PC-3 (cell line): ENCODE results near the gene DBH. TPM values are rescaled to one million over a fixed set of nuclear protein-coding genes. Genes with fewer than 3 reads are reported as not detected.

Experiments used
- ATAC-seq: fragments of 200-7000 bp; cut with Tn5 transposase; 2 replicates; pipeline ENCODE4 v1.9.1; 2020; ENCODE audit warnings: mild to moderate bottlenecking, moderate library complexity
- BruUV-seq: library from RNA; stranded (reverse); fragments of 400-500 nt; replicated peaks from 2 replicates; lab custom pipeline; 2021; lab: Mats Ljungman, UMichigan
- CTCF ChIA-PET: fragments of 300-600 bp; sonication (Branson Sonifier 250); formaldehyde crosslinking; loops from one replicate; lab custom pipeline; 2022; ENCODE audit warnings: antibody characterized with exemption; lab: Charles Lee
- POLR2A ChIA-PET: fragments of 300-600 bp; sonication (Branson Sonifier 250); formaldehyde crosslinking; loops from one replicate; lab custom pipeline; 2022; ENCODE audit warnings: antibody characterized with exemption; ENCODE audit not compliant: unreplicated experiment; lab: Charles Lee
- DNase-seq: peaks from one replicate; pipeline ENCODE4 v3.0.0-alpha.2; 2015
- H2AFZ ChIP-seq: fragments of 300-600 bp; sonication (generic); 2 replicates; pipeline ENCODE4 v1.6.0; 2016; ENCODE audit warnings: antibody characterized with exemption, low read length
- H3F3A ChIP-seq: fragments of 300-600 bp; sonication (generic); one replicate; pipeline ENCODE4 v1.6.0; 2017; ENCODE audit warnings: antibody characterized with exemption, low read length, control low read depth, mild to moderate bottlenecking; ENCODE audit not compliant: unreplicated experiment
- H3K27ac ChIP-seq: fragments of 300-600 bp; sonication (generic); 2 replicates; pipeline ENCODE4 v1.5.1; 2016; ENCODE audit warnings: mild to moderate bottlenecking, low read length
- H3K27me3 ChIP-seq: fragments of 300-600 bp; sonication (generic); 2 replicates; pipeline ENCODE4 v1.6.1; 2016; ENCODE audit warnings: low read length, mixed read lengths
- H3K36me3 ChIP-seq: fragments of 300-600 bp; sonication (generic); 2 replicates; pipeline ENCODE4 v1.6.1; 2016; ENCODE audit warnings: low read depth, mixed run types, low read length, mixed read lengths
- H3K4me1 ChIP-seq: fragments of 300-600 bp; sonication (generic); 2 replicates; pipeline ENCODE4 v1.5.1; 2016; ENCODE audit warnings: low read length; ENCODE audit not compliant: insufficient read depth
- H3K4me2 ChIP-seq: fragments of 300-600 bp; sonication (generic); 2 replicates; pipeline ENCODE4 v1.6.0; 2016; ENCODE audit warnings: low read length
- H3K4me3 ChIP-seq: fragments of 300-600 bp; sonication (generic); 2 replicates; pipeline ENCODE4 v1.5.1; 2016; ENCODE audit warnings: mild to moderate bottlenecking, low read length, mixed read lengths
- H3K79me2 ChIP-seq: fragments of 300-600 bp; sonication (generic); 2 replicates; pipeline ENCODE4 v1.6.1; 2017; ENCODE audit warnings: low read length, mixed read lengths
- H3K9ac ChIP-seq: fragments of 300-600 bp; sonication (generic); 2 replicates; pipeline ENCODE4 v1.6.0; 2016; ENCODE audit warnings: mild to moderate bottlenecking, low read length
- H3K9me2 ChIP-seq: fragments of 300-600 bp; sonication (generic); replicated peaks from 2 replicates; pipeline ENCODE4 v1.6.1; 2016; ENCODE audit warnings: mixed run types, low read length, mixed read lengths
- H3K9me3 ChIP-seq: fragments of 300-600 bp; sonication (generic); 2 replicates; pipeline ENCODE4 v1.6.1; 2016; ENCODE audit warnings: low read length, mixed read lengths
- H4K20me1 ChIP-seq: fragments of 300-600 bp; sonication (generic); 2 replicates; pipeline ENCODE4 v1.6.1; 2016; ENCODE audit warnings: low read length, mixed read lengths
- CTCF ChIP-seq: fragments of 300-600 bp; sonication (generic); conservative IDR thresholded peaks from 2 replicates; pipeline ENCODE4 v1.5.1; 2017; ENCODE audit warnings: antibody characterized with exemption, low read depth, mild to moderate bottlenecking, low read length
- EZH2 ChIP-seq: fragments of 300-600 bp; sonication (generic); IDR thresholded peaks from one replicate; pipeline ENCODE4 v1.6.1; 2017; ENCODE audit warnings: antibody characterized with exemption, mild to moderate bottlenecking, low read length; ENCODE audit not compliant: unreplicated experiment
- EZH2phosphoT487 ChIP-seq: fragments of 300-600 bp; sonication (generic); IDR thresholded peaks from 2 replicates; pipeline ENCODE4 v1.6.1; 2018; ENCODE audit warnings: mild to moderate bottlenecking, antibody characterized with exemption, low read length, borderline replicate concordance
- intact Hi-C: fragments of 100-400 bp; cut with micrococcal nuclease; formaldehyde crosslinking; loops from 2 replicates; pipeline ENCODE4 v1.9.0; 2023
- total RNA-seq: library from RNA; depleted of rRNA; stranded (reverse); fragments of >200 nt; gene quantifications from 2 replicates; pipeline ENCODE4 v1.2.3, GENCODE V29; 2014

DBH gene
- total RNA-seq, 1 experiment from 2014 or later, result not detected

GRCh38 chr9:133667759-133668450 lies 31.7 kb downstream of the DBH start:
- intact Hi-C loops, result no loop called here
- no peaks in the 10 kb centered on the region for H3K9me3 ChIP-seq
- H3K36me3 ChIP-seq, result no peaks in the 10 kb centered on the region
- CTCF ChIA-PET, result no interaction called here
- ATAC-seq (no peak), DNase-seq (no peak)
- H3F3A ChIP-seq, result no peaks in the 10 kb centered on the region
- no peak overlapping the region for H3K4me2 ChIP-seq
- H3K27ac ChIP-seq, result no peak overlapping the region
- H3K79me2 ChIP-seq, result no peaks in the 10 kb centered on the region
- BruUV-seq, result no TSS peak
- no peak overlapping the region for H3K9ac ChIP-seq
- no peak for TF ChIP-seq EZH2
- no peak for TF ChIP-seq CTCF
- no peak for TF ChIP-seq EZH2phosphoT487
- no peaks in the 10 kb centered on the region for H3K27me3 ChIP-seq
- no peaks in the 10 kb centered on the region for H3K9me2 ChIP-seq
- H2AFZ ChIP-seq, result no peak overlapping the region
- H3K4me3 ChIP-seq, result no peak overlapping the region
- no peaks in the 10 kb centered on the region for H3K4me1 ChIP-seq
- H4K20me1 ChIP-seq, result no peaks in the 10 kb centered on the region
- POLR2A ChIA-PET, result no interaction called here

GRCh38 chr9:133669182-133669801 lies 33.1 kb downstream of the DBH start:
- H3K9me3 ChIP-seq, result no peaks in the 10 kb centered on the region
- H3K4me3 ChIP-seq, result no peak overlapping the region
- H3F3A ChIP-seq, result no peaks in the 10 kb centered on the region
- no peak overlapping the region for H2AFZ ChIP-seq
- TF ChIP-seq CTCF, result no peak
- TF ChIP-seq EZH2phosphoT487, result no peak
- no peak for TF ChIP-seq EZH2
- POLR2A ChIA-PET, result no interaction called here
- H3K79me2 ChIP-seq, result no peaks in the 10 kb centered on the region
- no TSS peak for BruUV-seq
- no peaks in the 10 kb centered on the region for H3K4me1 ChIP-seq
- ATAC-seq (no peak), DNase-seq (no peak)
- H3K4me2 ChIP-seq, result no peak overlapping the region
- no peaks in the 10 kb centered on the region for H3K9me2 ChIP-seq
- no peak overlapping the region for H3K27ac ChIP-seq
- no peaks in the 10 kb centered on the region for H3K36me3 ChIP-seq
- H3K9ac ChIP-seq, result no peak overlapping the region
- H3K27me3 ChIP-seq, result no peaks in the 10 kb centered on the region
- H4K20me1 ChIP-seq, result no peaks in the 10 kb centered on the region
- CTCF ChIA-PET, result no interaction called here
- intact Hi-C loops, result no loop called here

- CTCF ChIA-PET, result no interaction called here
- ATAC-seq, result no peak
These were observed 34.3 kb downstream of the DBH start for GRCh38 chr9:133670466-133670865.

More at GRCh38 chr9:133670466-133670865, 34.3 kb downstream of the DBH start:
- no TSS peak for BruUV-seq
- TF ChIP-seq EZH2 (no peak), EZH2phosphoT487 (no peak), CTCF (no peak)
- no peak overlapping the region for H3K4me3 ChIP-seq
- H3K79me2 ChIP-seq, result no peaks in the 10 kb centered on the region
- intact Hi-C loops, result no loop called here
- no peaks in the 10 kb centered on the region for H3K4me1 ChIP-seq
- no peaks in the 10 kb centered on the region for H3K36me3 ChIP-seq
- no peak overlapping the region for H2AFZ ChIP-seq
- no peak overlapping the region for H3K4me2 ChIP-seq
- POLR2A ChIA-PET, result no interaction called here
- H3K9me3 ChIP-seq, result no peaks in the 10 kb centered on the region
- no peak overlapping the region for H3K27ac ChIP-seq
- H3K9ac ChIP-seq, result no peak overlapping the region
- no peaks in the 10 kb centered on the region for H4K20me1 ChIP-seq
- H3F3A ChIP-seq, result no peaks in the 10 kb centered on the region
- H3K9me2 ChIP-seq, result no peaks in the 10 kb centered on the region
- no peak for DNase-seq
- no peaks in the 10 kb centered on the region for H3K27me3 ChIP-seq
